ENCODE data around the gene BANF1.

DNA sequence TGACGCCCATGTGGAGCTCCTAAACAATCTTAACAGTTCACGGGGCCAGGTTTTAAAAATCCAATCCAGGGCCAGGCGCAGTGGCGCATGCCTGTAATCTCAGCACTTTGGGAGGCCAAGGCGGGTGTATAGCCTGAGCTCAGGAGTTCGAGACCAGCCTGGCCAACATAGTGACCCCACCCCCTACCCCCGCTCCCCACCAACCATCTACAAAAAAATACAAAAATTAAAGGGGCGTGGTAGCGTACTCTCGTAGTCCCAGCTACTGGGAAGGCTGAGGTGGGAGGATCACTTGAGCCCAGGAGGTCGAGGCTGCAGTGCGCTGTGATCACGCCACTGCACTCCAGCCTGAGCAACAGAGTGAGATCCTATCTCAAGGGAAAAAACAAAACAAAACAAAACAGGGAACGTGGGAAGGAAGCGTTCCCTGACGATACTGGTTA is 41.5 kb upstream of the BANF1 start:
- TF ChIP-seq RAD21 (IDR thresholded peaks at IDR 0.05; ENCODE audit: insufficient read depth, low read depth, low read length) (no peak), ZZZ3 (IDR thresholded peaks at IDR 0.05; ENCODE audit: control insufficient read depth, insufficient read length, low read depth) (no peak), POLR2A (IDR thresholded peaks at IDR 0.05; ENCODE audit: low read depth, low read length) (no peak), JUND (IDR thresholded peaks at IDR 0.05; ENCODE audit: low read depth, low read length) (no peak), EZH2 (IDR thresholded peaks at IDR 0.05; ENCODE audit: borderline replicate concordance, control insufficient read depth, low read depth, low read length) (no peak), CHD2 (IDR thresholded peaks at IDR 0.05; ENCODE audit: borderline replicate concordance, low read depth, low read length) (no peak), RFX5 (IDR thresholded peaks at IDR 0.05; ENCODE audit: low read depth, low read length) (no peak), ZNF274 (IDR thresholded peaks at IDR 0.05; ENCODE audit: insufficient read depth, insufficient read length) (no peak), IRF4 (IDR thresholded peaks at IDR 0.05; ENCODE audit: low read depth, low read length) (no peak), DPF2 (IDR thresholded peaks at IDR 0.05) (no peak)
- TF ChIP-seq, protein P1, sequence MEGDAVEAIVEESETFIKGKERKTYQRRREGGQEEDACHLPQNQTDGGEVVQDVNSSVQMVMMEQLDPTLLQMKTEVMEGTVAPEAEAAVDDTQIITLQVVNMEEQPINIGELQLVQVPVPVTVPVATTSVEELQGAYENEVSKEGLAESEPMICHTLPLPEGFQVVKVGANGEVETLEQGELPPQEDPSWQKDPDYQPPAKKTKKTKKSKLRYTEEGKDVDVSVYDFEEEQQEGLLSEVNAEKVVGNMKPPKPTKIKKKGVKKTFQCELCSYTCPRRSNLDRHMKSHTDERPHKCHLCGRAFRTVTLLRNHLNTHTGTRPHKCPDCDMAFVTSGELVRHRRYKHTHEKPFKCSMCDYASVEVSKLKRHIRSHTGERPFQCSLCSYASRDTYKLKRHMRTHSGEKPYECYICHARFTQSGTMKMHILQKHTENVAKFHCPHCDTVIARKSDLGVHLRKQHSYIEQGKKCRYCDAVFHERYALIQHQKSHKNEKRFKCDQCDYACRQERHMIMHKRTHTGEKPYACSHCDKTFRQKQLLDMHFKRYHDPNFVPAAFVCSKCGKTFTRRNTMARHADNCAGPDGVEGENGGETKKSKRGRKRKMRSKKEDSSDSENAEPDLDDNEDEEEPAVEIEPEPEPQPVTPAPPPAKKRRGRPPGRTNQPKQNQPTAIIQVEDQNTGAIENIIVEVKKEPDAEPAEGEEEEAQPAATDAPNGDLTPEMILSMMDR (IDR thresholded peaks at IDR 0.05 in 2 of 3, conservative IDR thresholded peaks at IDR 0.05 in 1 of 3; ENCODE audit: control insufficient read depth in 2 of 3, extremely low read depth in 1 of 3, insufficient read depth in 1 of 3, low read depth in 3 of 3, low read length in 3 of 3), result no peak
